Measurements from ENCODE around the gene SMARCD3. TPM values are rescaled to one million over a fixed set of nuclear protein-coding genes. Genes with fewer than 3 reads are reported as not detected.

The SMARCD3 gene
- total and polyA plus RNA-seq, 9 of the 15 experiments (the other 6 are each of a cell fraction or from before 2014, with no cell fraction given), result 0.43 to 3.6 (median 2.6) TPM

DNA sequence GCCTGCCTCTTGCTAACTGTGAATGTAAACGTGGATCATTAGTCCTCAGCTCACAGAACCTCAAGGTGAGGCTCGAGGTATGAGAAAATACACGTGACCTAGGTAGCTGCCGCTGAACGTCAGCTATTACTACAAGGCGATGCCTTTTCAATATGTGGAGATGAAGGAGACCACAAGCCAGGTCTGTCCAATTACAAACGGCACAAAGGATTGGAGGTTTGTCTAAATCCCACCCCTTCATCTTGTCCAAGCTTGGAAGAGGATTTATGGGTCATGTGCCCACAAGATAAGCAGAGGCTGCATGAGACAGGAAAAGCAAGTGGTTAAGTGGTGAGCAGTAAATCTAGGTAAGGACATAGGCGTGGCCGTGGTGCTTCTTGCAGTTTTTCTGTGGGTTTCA lies 41.6 kb downstream of the SMARCD3 start (continued):
- TF ChIP-seq ZZZ3 (IDR thresholded peaks at IDR 0.05), result no peak
- TF ChIP-seq, protein P1, sequence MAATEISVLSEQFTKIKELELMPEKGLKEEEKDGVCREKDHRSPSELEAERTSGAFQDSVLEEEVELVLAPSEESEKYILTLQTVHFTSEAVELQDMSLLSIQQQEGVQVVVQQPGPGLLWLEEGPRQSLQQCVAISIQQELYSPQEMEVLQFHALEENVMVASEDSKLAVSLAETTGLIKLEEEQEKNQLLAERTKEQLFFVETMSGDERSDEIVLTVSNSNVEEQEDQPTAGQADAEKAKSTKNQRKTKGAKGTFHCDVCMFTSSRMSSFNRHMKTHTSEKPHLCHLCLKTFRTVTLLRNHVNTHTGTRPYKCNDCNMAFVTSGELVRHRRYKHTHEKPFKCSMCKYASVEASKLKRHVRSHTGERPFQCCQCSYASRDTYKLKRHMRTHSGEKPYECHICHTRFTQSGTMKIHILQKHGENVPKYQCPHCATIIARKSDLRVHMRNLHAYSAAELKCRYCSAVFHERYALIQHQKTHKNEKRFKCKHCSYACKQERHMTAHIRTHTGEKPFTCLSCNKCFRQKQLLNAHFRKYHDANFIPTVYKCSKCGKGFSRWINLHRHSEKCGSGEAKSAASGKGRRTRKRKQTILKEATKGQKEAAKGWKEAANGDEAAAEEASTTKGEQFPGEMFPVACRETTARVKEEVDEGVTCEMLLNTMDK (IDR thresholded peaks at IDR 0.05; ENCODE audit: borderline replicate concordance, insufficient read depth, low read depth, low read length, poor library complexity, severe bottlenecking), result no peak
- TF ChIP-seq CEBPB (tag; IDR thresholded peaks at IDR 0.05), result no peak
- TF ChIP-seq ZNF146 (CRISPR knock-in tag; IDR thresholded peaks at IDR 0.05; ENCODE audit: unreplicated experiment), result no peak
- TF ChIP-seq BRD9 (IDR thresholded peaks at IDR 0.05; ENCODE audit: low read depth, partially characterized antibody), result no peak
- TF ChIP-seq AFF1 (IDR thresholded peaks at IDR 0.05; ENCODE audit: low read depth in 1 of 2, partially characterized antibody in 2 of 2), result no peak
- no peak for TF ChIP-seq EWSR1 (IDR thresholded peaks at IDR 0.05; ENCODE audit: borderline replicate concordance, low read depth, partially characterized antibody)
- TF ChIP-seq GABPA (tag; conservative IDR thresholded peaks at IDR 0.05; ENCODE audit: low read depth), result no peak; the same call in 1 of the 2 replicates
- TF ChIP-seq, protein P2, sequence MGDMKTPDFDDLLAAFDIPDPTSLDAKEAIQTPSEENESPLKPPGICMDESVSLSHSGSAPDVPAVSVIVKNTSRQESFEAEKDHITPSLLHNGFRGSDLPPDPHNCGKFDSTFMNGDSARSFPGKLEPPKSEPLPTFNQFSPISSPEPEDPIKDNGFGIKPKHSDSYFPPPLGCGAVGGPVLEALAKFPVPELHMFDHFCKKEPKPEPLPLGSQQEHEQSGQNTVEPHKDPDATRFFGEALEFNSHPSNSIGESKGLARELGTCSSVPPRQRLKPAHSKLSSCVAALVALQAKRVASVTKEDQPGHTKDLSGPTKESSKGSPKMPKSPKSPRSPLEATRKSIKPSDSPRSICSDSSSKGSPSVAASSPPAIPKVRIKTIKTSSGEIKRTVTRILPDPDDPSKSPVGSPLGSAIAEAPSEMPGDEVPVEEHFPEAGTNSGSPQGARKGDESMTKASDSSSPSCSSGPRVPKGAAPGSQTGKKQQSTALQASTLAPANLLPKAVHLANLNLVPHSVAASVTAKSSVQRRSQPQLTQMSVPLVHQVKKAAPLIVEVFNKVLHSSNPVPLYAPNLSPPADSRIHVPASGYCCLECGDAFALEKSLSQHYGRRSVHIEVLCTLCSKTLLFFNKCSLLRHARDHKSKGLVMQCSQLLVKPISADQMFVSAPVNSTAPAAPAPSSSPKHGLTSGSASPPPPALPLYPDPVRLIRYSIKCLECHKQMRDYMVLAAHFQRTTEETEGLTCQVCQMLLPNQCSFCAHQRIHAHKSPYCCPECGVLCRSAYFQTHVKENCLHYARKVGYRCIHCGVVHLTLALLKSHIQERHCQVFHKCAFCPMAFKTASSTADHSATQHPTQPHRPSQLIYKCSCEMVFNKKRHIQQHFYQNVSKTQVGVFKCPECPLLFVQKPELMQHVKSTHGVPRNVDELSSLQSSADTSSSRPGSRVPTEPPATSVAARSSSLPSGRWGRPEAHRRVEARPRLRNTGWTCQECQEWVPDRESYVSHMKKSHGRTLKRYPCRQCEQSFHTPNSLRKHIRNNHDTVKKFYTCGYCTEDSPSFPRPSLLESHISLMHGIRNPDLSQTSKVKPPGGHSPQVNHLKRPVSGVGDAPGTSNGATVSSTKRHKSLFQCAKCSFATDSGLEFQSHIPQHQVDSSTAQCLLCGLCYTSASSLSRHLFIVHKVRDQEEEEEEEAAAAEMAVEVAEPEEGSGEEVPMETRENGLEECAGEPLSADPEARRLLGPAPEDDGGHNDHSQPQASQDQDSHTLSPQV (IDR thresholded peaks at IDR 0.05), result no peak
- peak; percentile 99 for TF ChIP-seq MEIS2 (IDR thresholded peaks at IDR 0.05; ENCODE audit: partially characterized antibody)
- no peak for TF ChIP-seq NFIC (IDR thresholded peaks at IDR 0.05)
- no peak for TF ChIP-seq ETS1 (conservative IDR thresholded peaks at IDR 0.05; ENCODE audit: control insufficient read depth, low read depth, low read length)

Measured in K562 (cell line).